Spinal cord (tissue), 10 donors: ENCODE data around the gene CERS4. TPM values are rescaled to one million over a fixed set of nuclear protein-coding genes. Genes with fewer than 3 reads are reported as not detected.
"Not testable (repeated sequence)": the region's sequence is repeated elsewhere in the genome, so short reads cannot be mapped to it uniquely, and the experiment has no call there.

ENCODE experiments used
- DNase-seq, 6 donors: peaks; one replicate each; pipeline versions ENCODE4 v3.0.0 to v3.0.0-alpha.2; 2013 to 2015; ENCODE audit warnings: low spot score in 6 of 6, low read depth in 4 of 6
- H3K27ac ChIP-seq: one replicate; pipeline ENCODE4 v1.5.1; 2013; ENCODE audit warnings: low read depth, low read length, control low read depth
- H3K27me3 ChIP-seq: one replicate; pipeline ENCODE4 v1.6.1; 2013; ENCODE audit warnings: low read length; ENCODE audit not compliant: control insufficient read depth, insufficient read depth
- H3K36me3 ChIP-seq: one replicate; pipeline ENCODE4 v1.6.1; 2013; ENCODE audit warnings: low read length; ENCODE audit not compliant: control insufficient read depth, insufficient read depth
- H3K4me1 ChIP-seq: one replicate; pipeline ENCODE4 v1.6.1; 2013; ENCODE audit warnings: low read length; ENCODE audit not compliant: control insufficient read depth, insufficient read depth
- H3K4me3 ChIP-seq: one replicate; pipeline ENCODE4 v1.5.1; 2013; ENCODE audit warnings: low read depth, low read length, control low read depth
- H3K9me3 ChIP-seq: one replicate; pipeline ENCODE4 v1.6.1; 2013; ENCODE audit warnings: low read length; ENCODE audit not compliant: control insufficient read depth, insufficient read depth
- WGBS: methylation state at CpG from one replicate; pipeline ENCODE4 v1.1.5; 2013; ENCODE audit warnings: missing lambda C conversion rate; ENCODE audit not compliant: insufficient coverage; 5-methylcytosine and 5-hydroxymethylcytosine counted together
- polyA plus RNA-seq, 2 donors: library from polyadenylated mRNA; unstranded; fragments of 120-200 nt; gene quantifications; one replicate each; pipeline ENCODE4 v1.2.1, GENCODE V29; 2013; ENCODE audit not compliant: insufficient read length in 2 of 2
- total RNA-seq, 2 donors: library from RNA; depleted of rRNA in 1 of 2; stranded (reverse); fragments of 120-200 nt in 1 of 2; fragments of >200 nt in 1 of 2; gene quantifications; one replicate each; pipeline versions ENCODE4 v1.2.3 to v1.2.4, GENCODE V29; 2013 to 2014
- donor health status: healthy.

Gene CERS4
- total and polyA plus RNA-seq, 4 donors = 40.8 to 62.2 (median 48.3) TPM

- H3K27me3 ChIP-seq = no peaks in the 10 kb centered on the region
- peak overlapping the region; percentile 61 for H3K4me3 ChIP-seq
- peaks cover 28% of the 10 kb centered on the region for H3K36me3 ChIP-seq
- WGBS = 1% methylated on average over 78 of the region's 78 CpGs
- peak overlapping the region; percentile 63 for H3K27ac ChIP-seq
- H3K9me3 ChIP-seq = no peaks in the 10 kb centered on the region
- DNase-seq = peak; percentile 19 to 73 (median 42)
- H3K4me1 ChIP-seq = peaks cover 33% of the 10 kb centered on the region
Observed at GRCh38 chr19:8209462-8210378, 550 bp downstream of the CERS4 start.

DNA sequence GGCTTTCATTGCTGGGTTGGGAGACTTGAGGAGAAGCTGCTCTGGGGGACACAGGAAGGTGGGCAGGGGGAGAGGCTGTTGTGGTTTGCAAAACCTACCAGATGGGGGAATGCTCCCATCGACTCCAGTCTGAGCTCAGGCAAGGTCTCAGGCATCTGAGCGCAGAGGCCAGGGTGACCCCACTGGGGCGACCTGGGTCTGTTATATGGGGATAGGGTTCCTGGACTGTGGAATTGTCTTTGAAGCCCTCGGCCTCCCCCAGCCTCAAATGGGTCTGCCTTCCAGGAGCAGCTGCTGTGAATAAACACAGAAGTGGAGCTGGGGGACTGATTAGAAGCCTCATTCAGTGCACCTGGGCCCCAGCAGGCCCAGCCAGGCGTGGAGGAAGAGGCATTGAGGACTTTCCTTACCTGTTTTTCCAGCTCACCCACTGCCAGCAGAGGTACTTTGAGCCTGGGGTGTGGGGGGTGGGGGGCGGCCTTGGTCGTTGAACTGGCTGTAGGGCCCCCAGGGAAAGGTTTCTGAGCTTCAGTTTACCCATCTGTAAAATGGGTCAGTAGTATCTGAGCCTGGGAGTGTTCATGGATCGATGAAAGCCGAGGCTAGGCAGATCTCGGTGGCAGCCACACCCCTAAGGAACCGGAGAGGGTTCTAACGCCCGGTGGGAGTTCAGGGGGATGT lies 1.4 kb downstream of the CERS4 start:
- Histone ChIP-seq H3K27me3 (no peaks in the 10 kb centered on the region), H3K36me3 (peaks cover 36% of the 10 kb centered on the region), H3K9me3 (no peaks in the 10 kb centered on the region), H3K4me1 (peaks cover 33% of the 10 kb centered on the region), H3K4me3 (peak overlapping the region; percentile 61), H3K27ac (peak overlapping the region; percentile 63)
- WGBS = 54% methylated on average over 6 of the region's 13 CpGs
- peak in 2 of 6 donors; percentile 3 to 31 for DNase-seq

- Histone ChIP-seq H3K4me1 (peaks cover 33% of the 10 kb centered on the region), H3K4me3 (no peak overlapping the region), H3K27ac (no peak overlapping the region), H3K9me3 (no peaks in the 10 kb centered on the region), H3K36me3 (peaks cover 48% of the 10 kb centered on the region), H3K27me3 (no peaks in the 10 kb centered on the region)
- WGBS = 73% methylated on average over 6 of the region's 6 CpGs
- DNase-seq = peak in 1 of 6 donors; percentile 46
Observed at GRCh38 chr19:8212212-8212611, 3.0 kb downstream of the CERS4 start.

- Histone ChIP-seq H3K4me1 (peaks cover 33% of the 10 kb centered on the region), H3K9me3 (no peaks in the 10 kb centered on the region), H3K27me3 (no peaks in the 10 kb centered on the region), H3K4me3 (no peak overlapping the region), H3K27ac (no peak overlapping the region), H3K36me3 (peaks cover 48% of the 10 kb centered on the region)
- 83% methylated on average over 3 of the region's 6 CpGs for WGBS
- DNase-seq = no peak
Observed at GRCh38 chr19:8212916-8213315, 3.7 kb downstream of the CERS4 start.

- H3K27ac ChIP-seq = no peak overlapping the region
- peaks cover 25% of the 10 kb centered on the region for H3K4me1 ChIP-seq
- peaks cover 58% of the 10 kb centered on the region for H3K36me3 ChIP-seq
- no peak overlapping the region for H3K4me3 ChIP-seq
- no peaks in the 10 kb centered on the region for H3K9me3 ChIP-seq
- DNase-seq = no peak
- 94% methylated on average over 5 of the region's 5 CpGs for WGBS
- no peaks in the 10 kb centered on the region for H3K27me3 ChIP-seq
Observed at GRCh38 chr19:8213827-8214672, 4.9 kb downstream of the CERS4 start.

DNA sequence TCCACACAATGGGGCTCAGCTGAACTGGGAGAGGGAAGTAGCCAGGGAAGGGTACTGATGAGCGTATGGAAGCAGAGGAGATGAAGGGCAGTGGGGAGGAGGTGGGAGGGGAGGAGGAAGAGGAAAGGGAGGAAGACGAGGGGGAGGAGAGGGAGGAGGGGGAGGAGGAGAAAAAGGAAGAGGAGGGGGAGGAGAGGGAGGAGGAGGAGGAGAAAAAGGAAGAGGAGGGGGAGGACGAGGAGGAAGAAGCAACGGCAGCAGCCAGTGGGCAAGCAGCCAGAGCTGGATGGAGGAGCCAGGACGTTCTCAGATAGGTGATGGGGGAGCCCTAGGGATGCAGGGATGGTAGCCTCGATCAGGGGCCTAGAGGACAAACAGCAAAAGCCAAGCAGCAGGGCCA lies 5.6 kb downstream of the CERS4 start:
- Histone ChIP-seq H3K9me3 (no peaks in the 10 kb centered on the region), H3K4me1 (peaks cover 23% of the 10 kb centered on the region), H3K4me3 (no peak overlapping the region), H3K36me3 (peaks cover 61% of the 10 kb centered on the region), H3K27me3 (no peaks in the 10 kb centered on the region), H3K27ac (no peak overlapping the region)
- DNase-seq = no peak
- 31% methylated on average over 4 of the region's 6 CpGs for WGBS

DNA sequence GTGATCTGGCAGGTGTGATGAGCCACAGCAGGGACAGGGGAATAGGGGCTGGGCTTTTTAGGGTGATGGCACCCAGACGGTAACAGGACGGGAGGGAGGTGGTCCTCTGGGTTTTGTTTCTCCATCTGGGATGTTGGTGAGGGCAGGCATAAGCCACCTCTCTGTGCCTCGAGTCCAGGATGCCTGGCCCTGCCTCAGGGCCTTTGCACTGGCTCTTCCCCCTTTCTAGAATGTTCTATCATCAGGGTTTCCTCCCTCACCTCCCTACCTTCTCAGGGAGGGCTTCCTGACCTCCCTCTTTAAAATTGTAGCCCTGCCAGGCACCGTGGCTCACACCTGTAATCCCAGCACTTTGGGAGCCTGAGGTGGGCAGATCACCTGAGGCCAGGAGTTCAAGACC lies 6.6 kb downstream of the CERS4 start:
- peaks cover 65% of the 10 kb centered on the region for H3K36me3 ChIP-seq
- no peaks in the 10 kb centered on the region for H3K27me3 ChIP-seq
- no peak overlapping the region for H3K4me3 ChIP-seq
- H3K4me1 ChIP-seq = peaks cover 13% of the 10 kb centered on the region
- no peak for DNase-seq
- no peaks in the 10 kb centered on the region for H3K9me3 ChIP-seq
- no peak overlapping the region for H3K27ac ChIP-seq
- WGBS = 95% methylated on average over 2 of the region's 4 CpGs

GRCh38 chr19:8216357-8216756 lies 7.2 kb downstream of the CERS4 start:
- Histone ChIP-seq H3K27ac (no peak overlapping the region), H3K4me1 (peaks cover 12% of the 10 kb centered on the region), H3K9me3 (no peaks in the 10 kb centered on the region), H3K4me3 (no peak overlapping the region), H3K36me3 (peaks cover 61% of the 10 kb centered on the region), H3K27me3 (no peaks in the 10 kb centered on the region)
- no peak for DNase-seq
- WGBS = no CpG with 5 or more reads among the region's 2 CpGs

DNA sequence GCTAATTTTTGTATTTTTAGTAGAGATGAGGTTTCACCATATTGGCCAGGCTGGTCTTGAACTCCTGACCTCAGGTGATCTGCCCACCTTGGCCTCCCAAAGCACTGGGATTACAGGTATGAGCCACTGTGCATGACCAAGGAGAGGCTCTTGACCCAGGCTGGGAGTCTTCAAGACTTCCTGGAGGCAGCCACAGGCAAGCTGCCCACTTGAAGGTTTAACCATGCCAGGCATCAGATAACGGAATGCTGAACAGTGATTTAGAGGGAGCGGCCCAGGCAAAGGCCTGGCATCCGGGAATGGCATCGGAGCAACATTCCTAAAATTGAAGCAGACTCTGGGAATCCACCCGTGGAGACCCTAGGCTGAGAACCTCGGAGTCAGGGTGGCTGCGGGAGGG lies 9.0 kb downstream of the CERS4 start:
- H3K4me3 ChIP-seq, H3K27ac ChIP-seq, H3K4me1 ChIP-seq, H3K27me3 ChIP-seq, DNase-seq, H3K9me3 ChIP-seq: not testable (repeated sequence)
- peaks cover 53% of the 10 kb centered on the region for H3K36me3 ChIP-seq
- WGBS = 94% methylated on average over 7 of the region's 7 CpGs
